Right lobe of liver (tissue), 4 donors: ENCODE results near the gene FOXC1.

Experiments
- POLR2A ChIP-seq: fragments of 450-650 bp; IDR thresholded peaks from one replicate; pipeline ENCODE4 v1.6.1; 2017; ENCODE audit warnings: antibody characterized with exemption, mild to moderate bottlenecking
- TF ChIP-seq, protein P1 (sequence below), 4 donors: fragments of 200-600 bp in 3 of 4; fragments of 450-650 bp in 1 of 4; IDR thresholded peaks; one replicate each; pipeline versions ENCODE4 v1.5.1 to v1.8.0; 2016 to 2022; ENCODE audit warnings: antibody characterized with exemption in 4 of 4, mild to moderate bottlenecking in 2 of 4
- donor health status: DM: no; HTN: no; CAD: no.
- donor health status: DM: no; HTN: no; CAD: no.
- donor health status: DM: no; HTN: yes; CAD: no.

- TF ChIP-seq POLR2A, result no peak
- TF ChIP-seq, protein P1, sequence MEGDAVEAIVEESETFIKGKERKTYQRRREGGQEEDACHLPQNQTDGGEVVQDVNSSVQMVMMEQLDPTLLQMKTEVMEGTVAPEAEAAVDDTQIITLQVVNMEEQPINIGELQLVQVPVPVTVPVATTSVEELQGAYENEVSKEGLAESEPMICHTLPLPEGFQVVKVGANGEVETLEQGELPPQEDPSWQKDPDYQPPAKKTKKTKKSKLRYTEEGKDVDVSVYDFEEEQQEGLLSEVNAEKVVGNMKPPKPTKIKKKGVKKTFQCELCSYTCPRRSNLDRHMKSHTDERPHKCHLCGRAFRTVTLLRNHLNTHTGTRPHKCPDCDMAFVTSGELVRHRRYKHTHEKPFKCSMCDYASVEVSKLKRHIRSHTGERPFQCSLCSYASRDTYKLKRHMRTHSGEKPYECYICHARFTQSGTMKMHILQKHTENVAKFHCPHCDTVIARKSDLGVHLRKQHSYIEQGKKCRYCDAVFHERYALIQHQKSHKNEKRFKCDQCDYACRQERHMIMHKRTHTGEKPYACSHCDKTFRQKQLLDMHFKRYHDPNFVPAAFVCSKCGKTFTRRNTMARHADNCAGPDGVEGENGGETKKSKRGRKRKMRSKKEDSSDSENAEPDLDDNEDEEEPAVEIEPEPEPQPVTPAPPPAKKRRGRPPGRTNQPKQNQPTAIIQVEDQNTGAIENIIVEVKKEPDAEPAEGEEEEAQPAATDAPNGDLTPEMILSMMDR (IDR thresholded peaks at IDR 0.05), result no peak
These were observed 16.2 kb downstream of the FOXC1 start for GRCh38 chr6:1625794-1626435.
